Sigmoid colon (tissue), 7 donors: ENCODE results near the gene SKAP1. TPM values are rescaled to one million over a fixed set of nuclear protein-coding genes. Genes with fewer than 3 reads are reported as not detected.

Experiments used
- DNase-seq: peaks from one replicate; pipeline ENCODE4 v3.0.0-alpha.2; 2019
- H3K27ac ChIP-seq, 4 donors: fragments of 200-600 bp; sonication (generic); one replicate each; pipeline ENCODE4 v1.5.1; 2016 to 2019; ENCODE audit warnings: mild to moderate bottlenecking in 1 of 4
- H3K27me3 ChIP-seq, 3 donors: fragments of 200-600 bp; sonication (generic); one replicate each; pipeline ENCODE4 v1.5.1; 2019; ENCODE audit warnings: mild to moderate bottlenecking in 1 of 3
- H3K36me3 ChIP-seq, 4 donors: fragments of 200-600 bp; sonication (generic); one replicate each; pipeline ENCODE4 v1.5.1; 2016 to 2019
- H3K4me1 ChIP-seq, 4 donors: fragments of 200-600 bp; sonication (generic); one replicate each; pipeline ENCODE4 v1.5.1; 2017 to 2019
- H3K4me3 ChIP-seq, 4 donors: fragments of 200-600 bp; sonication (generic); one replicate each; pipeline ENCODE4 v1.5.1; 2017 to 2019; ENCODE audit warnings: mild to moderate bottlenecking in 2 of 4, moderate library complexity in 1 of 4
- H3K9me3 ChIP-seq, 4 donors: fragments of 200-600 bp in 3 of 4; sonication (generic) in 3 of 4; one replicate each; pipeline versions ENCODE4 v1.5.1 to v1.6.1; 2013 to 2019
- CTCF ChIP-seq, 4 experiments: fragments of 450-650 bp in 3 of 4; fragments of 200-600 bp in 1 of 4; IDR thresholded peaks; one replicate each; pipeline ENCODE4 v1.5.1; 2016 to 2019; ENCODE audit warnings: antibody characterized with exemption in 4 of 4, mild to moderate bottlenecking in 3 of 4, moderate library complexity in 2 of 4
- EP300 ChIP-seq, 4 donors: sonication (generic); formaldehyde crosslinking; IDR thresholded peaks; one replicate each; pipeline ENCODE4 v1.6.1; 2017; ENCODE audit warnings: antibody characterized with exemption in 4 of 4
- POLR2A ChIP-seq, 2 donors: fragments of 450-650 bp; IDR thresholded peaks; one replicate each; pipeline ENCODE4 v1.6.1; 2016; ENCODE audit warnings: antibody characterized with exemption in 2 of 2, mild to moderate bottlenecking in 2 of 2, moderate library complexity in 2 of 2
- POLR2AphosphoS5 ChIP-seq, 4 donors: sonication (generic); formaldehyde crosslinking; IDR thresholded peaks; one replicate each; pipeline ENCODE4 v1.6.1; 2017; ENCODE audit warnings: antibody characterized with exemption in 4 of 4
- WGBS, 2 donors: extraction: QIAGEN DNeasy Blood & Tissue Kit; methylation state at CpG; one replicate each; pipeline ENCODE4 v1.1.7; 2013; 5-methylcytosine and 5-hydroxymethylcytosine counted together
- intact Hi-C: fragments of 100-400 bp; cut with DNase I; formaldehyde crosslinking; loops from one replicate; pipeline ENCODE4 v1.15.1; 2023
- polyA plus RNA-seq, 3 donors: library from polyadenylated mRNA; stranded (reverse); fragments of 200-250 nt; gene quantifications; one replicate each; pipeline ENCODE4 v1.2.3, GENCODE V29; 2013
- total RNA-seq, 4 donors: library from RNA; depleted of rRNA; stranded (reverse); fragments of >200 nt; gene quantifications; one replicate each; pipeline ENCODE4 v1.1.0, GENCODE V29; 2016
- donor health status: healthy with polysubstance abuse.
- donor health status: Bipolar disorder and iron deficiency.
- donor health status: healthy.

Gene SKAP1
- total and polyA plus RNA-seq, 7 donors = 0.36 to 10.3 (median 1.4) TPM; not detected in 1

- intact Hi-C loops = no loop called here
- 66 to 85% methylated on average over 3 of the region's 3 CpGs for WGBS, 2 donors
- H3K27ac ChIP-seq = no peak overlapping the region
These were observed 12.8 kb upstream of the SKAP1 start for GRCh38 chr17:48442819-48443218.

GRCh38 chr17:48441862-48442261 is 11.8 kb upstream of the SKAP1 start:
- 86 to 91% methylated on average over 4 of the region's 4 CpGs for WGBS, 2 donors
- H3K9me3 ChIP-seq = no peaks in the 10 kb centered on the region
- TF ChIP-seq CTCF (IDR thresholded peaks at IDR 0.05) (no peak), POLR2AphosphoS5 (IDR thresholded peaks at IDR 0.05) (no peak), EP300 (IDR thresholded peaks at IDR 0.05) (no peak), POLR2A (IDR thresholded peaks at IDR 0.05) (no peak)
- no peaks in the 10 kb centered on the region for H3K36me3 ChIP-seq
- H3K27me3 ChIP-seq = peaks cover 0 to 10% (median 0%) of the 10 kb centered on the region in 3 donors
- no peak overlapping the region for H3K4me3 ChIP-seq
- H3K4me1 ChIP-seq = no peaks in the 10 kb centered on the region
- DNase-seq = no peak
- H3K27ac ChIP-seq = no peak overlapping the region
- intact Hi-C loops = no loop called here

More at GRCh38 chr17:48442819-48443218, 12.8 kb upstream of the SKAP1 start:
- TF ChIP-seq EP300 (IDR thresholded peaks at IDR 0.05) (no peak), CTCF (IDR thresholded peaks at IDR 0.05) (no peak), POLR2AphosphoS5 (IDR thresholded peaks at IDR 0.05) (no peak), POLR2A (IDR thresholded peaks at IDR 0.05) (no peak)
- Histone ChIP-seq H3K4me1 (no peaks in the 10 kb centered on the region), H3K27me3 (peaks cover 0 to 10% (median 0%) of the 10 kb centered on the region in 3 donors), H3K4me3 (no peak overlapping the region), H3K9me3 (no peaks in the 10 kb centered on the region), H3K36me3 (no peaks in the 10 kb centered on the region)
- no peak for DNase-seq

GRCh38 chr17:48441231-48441711 is 11.3 kb upstream of the SKAP1 start:
- WGBS, 2 donors = 24 to 64% methylated on average over 1 of the region's 1 CpG
- H3K4me1 ChIP-seq = no peaks in the 10 kb centered on the region
- DNase-seq = no peak
- H3K27me3 ChIP-seq = peaks cover 0 to 10% (median 0%) of the 10 kb centered on the region in 3 donors
- H3K9me3 ChIP-seq = no peaks in the 10 kb centered on the region
- no peak overlapping the region for H3K27ac ChIP-seq
- no peaks in the 10 kb centered on the region for H3K36me3 ChIP-seq
- H3K4me3 ChIP-seq = no peak overlapping the region
- TF ChIP-seq CTCF (IDR thresholded peaks at IDR 0.05) (no peak), POLR2AphosphoS5 (IDR thresholded peaks at IDR 0.05) (no peak), POLR2A (IDR thresholded peaks at IDR 0.05) (no peak), EP300 (IDR thresholded peaks at IDR 0.05) (no peak)
- intact Hi-C loops = no loop called here

GRCh38 chr17:48440669-48441068 is 10.7 kb upstream of the SKAP1 start:
- H3K36me3 ChIP-seq = no peaks in the 10 kb centered on the region
- no peaks in the 10 kb centered on the region for H3K9me3 ChIP-seq
- H3K4me3 ChIP-seq = no peak overlapping the region
- DNase-seq = no peak
- H3K27ac ChIP-seq = no peak overlapping the region
- no peaks in the 10 kb centered on the region for H3K4me1 ChIP-seq
- H3K27me3 ChIP-seq = peaks cover 0 to 10% (median 0%) of the 10 kb centered on the region in 3 donors
- TF ChIP-seq CTCF (IDR thresholded peaks at IDR 0.05) (no peak), EP300 (IDR thresholded peaks at IDR 0.05) (no peak), POLR2AphosphoS5 (IDR thresholded peaks at IDR 0.05) (no peak), POLR2A (IDR thresholded peaks at IDR 0.05) (no peak)
- intact Hi-C loops = no loop called here
- WGBS, 2 donors = 74 to 92% methylated on average over 2 of the region's 2 CpGs
